GM18517 (cell line): ENCODE data around the gene NHEJ1.
"Not testable (repeated sequence)": the region's sequence is repeated elsewhere in the genome, so short reads cannot be mapped to it uniquely, and the experiment has no call there.

Source experiments
- ATAC-seq: cut with Tn5 transposase; IDR thresholded peaks from one replicate; pipeline ENCODE4 v1.9.1; 2021; ENCODE audit warnings: mild to moderate bottlenecking, moderate library complexity; ENCODE audit not compliant: unreplicated experiment

Gene NHEJ1, protein sequence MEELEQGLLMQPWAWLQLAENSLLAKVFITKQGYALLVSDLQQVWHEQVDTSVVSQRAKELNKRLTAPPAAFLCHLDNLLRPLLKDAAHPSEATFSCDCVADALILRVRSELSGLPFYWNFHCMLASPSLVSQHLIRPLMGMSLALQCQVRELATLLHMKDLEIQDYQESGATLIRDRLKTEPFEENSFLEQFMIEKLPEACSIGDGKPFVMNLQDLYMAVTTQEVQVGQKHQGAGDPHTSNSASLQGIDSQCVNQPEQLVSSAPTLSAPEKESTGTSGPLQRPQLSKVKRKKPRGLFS

GRCh38 chr2:219160186-219161017 lies at the start of gene NHEJ1:
TSS of gene NHEJ1 (minus strand) at chr2:219160815. CDS start at chr2:219158362, 2,453 bp downstream.
- peak; percentile 91 for ATAC-seq

- no peak for ATAC-seq
These were observed 48.9 kb upstream of the NHEJ1 start for GRCh38 chr2:219209236-219210195.

DNA sequence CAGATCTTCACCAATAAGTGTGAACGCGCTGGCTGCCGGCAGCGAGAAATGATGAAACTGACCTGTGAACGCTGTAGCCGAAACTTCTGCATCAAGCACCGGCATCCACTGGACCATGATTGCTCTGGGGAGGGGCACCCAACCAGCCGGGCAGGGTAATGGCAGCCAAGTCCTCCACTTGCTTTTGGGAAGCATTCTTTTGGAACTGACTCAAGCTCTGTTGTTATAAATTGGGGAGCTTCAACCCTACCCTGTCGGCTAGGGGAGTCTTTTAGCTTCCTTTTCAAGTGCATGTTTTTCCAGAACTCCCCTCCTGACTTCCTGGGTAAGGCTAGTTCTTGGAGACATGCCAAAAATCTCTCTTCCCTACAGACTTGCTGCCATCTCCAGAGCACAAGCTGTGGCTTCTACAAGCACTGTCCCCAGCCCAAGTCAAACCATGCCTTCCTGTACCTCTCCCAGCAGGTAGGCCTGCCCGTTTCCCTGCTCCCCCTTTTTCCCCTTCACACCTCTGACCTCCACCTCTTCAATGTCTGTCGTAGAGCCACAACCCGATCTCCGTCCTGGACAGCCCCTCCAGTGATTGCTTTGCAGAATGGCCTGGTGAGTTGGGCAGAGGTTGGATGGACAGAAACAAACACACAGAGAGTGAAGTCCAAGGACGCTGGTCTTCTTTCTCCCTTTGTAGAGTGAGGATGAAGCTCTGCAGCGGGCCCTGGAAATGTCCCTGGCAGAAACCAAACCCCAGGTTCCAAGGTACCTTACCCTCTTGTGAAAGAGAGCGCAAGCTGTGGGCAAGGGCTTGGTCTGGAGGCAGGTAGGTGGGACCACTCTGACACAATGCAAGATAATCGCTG lies 47.5 kb upstream of the NHEJ1 start:
- ATAC-seq: no peak

DNA sequence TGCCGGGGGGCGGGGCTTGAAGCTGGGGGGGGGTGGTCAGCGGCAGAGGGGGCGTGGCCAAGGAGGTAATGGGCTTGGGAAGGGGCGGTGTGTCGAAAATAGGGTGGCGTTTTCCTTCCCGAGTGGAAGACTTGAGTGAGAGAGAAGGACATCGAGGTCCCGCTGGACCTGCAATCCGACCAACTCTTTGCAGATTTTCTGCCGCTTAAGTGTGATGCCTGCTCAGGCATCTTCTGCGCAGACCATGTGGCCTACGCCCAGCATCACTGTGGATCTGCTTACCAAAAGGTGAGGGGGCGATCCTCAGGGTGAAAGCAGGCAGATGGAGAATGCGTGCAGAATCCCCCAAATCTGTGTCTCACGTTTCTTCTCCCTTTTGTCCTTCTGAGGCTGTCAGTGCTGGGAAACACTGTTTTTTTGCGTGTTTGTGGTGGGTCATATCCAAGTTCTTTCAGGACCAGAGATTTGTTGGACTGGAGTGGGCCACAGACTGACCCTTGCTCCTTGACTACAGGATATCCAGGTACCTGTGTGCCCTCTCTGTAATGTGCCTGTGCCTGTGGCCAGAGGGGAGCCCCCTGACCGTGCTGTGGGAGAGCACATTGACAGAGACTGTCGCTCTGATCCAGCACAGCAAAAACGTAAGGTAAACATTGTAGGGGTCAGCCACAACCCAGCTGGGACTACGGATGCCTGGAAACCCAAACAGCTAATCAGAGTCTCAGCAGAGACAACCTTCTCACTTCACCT lies 46.7 kb upstream of the NHEJ1 start:
- no peak for ATAC-seq

- peak; percentile 89 for ATAC-seq
These were observed 45.9 kb upstream of the NHEJ1 start, which contains the start of gene ZFAND2B for GRCh38 chr2:219206328-219207133. TSS of gene ZFAND2B (plus strand) at chr2:219206782. CDS start at chr2:219206988, 206 bp downstream.

GRCh38 chr2:219205981-219206327 lies 45.3 kb upstream of the NHEJ1 start:
- ATAC-seq: no peak

DNA sequence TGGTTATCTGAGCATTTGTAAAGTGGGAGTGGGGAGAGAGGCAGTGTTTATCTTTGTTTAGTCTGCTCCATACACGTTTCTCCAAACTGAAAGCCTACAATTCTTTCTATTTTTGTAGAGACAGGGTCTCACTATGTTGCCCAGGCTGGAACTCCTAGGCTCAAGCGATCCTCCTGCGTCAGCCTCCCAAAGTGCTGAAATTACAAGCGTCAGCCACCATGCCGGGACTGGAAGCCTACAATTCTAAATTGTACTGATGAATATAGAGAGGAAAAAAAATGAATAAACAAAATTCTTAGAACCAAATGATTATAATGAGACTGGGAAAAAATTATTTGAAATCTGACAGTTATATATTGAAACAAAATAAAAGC lies 44.5 kb upstream of the NHEJ1 start:
- ATAC-seq: no peak

GRCh38 chr2:219204425-219205164 lies 44.0 kb upstream of the NHEJ1 start:
- ATAC-seq: no peak

DNA sequence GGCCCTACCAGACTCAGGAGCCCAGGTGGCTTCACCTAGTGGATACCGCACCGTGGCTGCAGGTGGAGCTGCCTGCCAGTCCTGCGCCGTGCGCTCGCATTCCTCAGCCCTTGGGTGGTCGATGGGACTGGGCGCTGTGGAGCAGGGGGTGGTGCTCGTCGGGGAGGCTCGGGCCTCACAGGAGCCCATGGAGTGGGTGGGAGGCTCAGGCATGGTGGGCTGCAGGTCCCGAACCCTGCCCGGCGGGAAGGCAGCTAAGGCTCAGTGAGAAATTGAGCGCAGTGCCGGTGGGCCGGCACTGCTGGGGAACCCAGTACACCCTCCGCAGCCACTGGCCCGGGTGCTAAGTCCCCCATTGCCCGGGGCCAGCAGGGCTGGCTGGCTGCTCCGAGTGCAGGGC lies 40.7 kb upstream of the NHEJ1 start:
- ATAC-seq: not testable (repeated sequence)

GRCh38 chr2:219200502-219201326 lies 40.1 kb upstream of the NHEJ1 start:
- ATAC-seq: not testable (repeated sequence)

GRCh38 chr2:219199470-219200211 lies 39.0 kb upstream of the NHEJ1 start:
- ATAC-seq: no peak

DNA sequence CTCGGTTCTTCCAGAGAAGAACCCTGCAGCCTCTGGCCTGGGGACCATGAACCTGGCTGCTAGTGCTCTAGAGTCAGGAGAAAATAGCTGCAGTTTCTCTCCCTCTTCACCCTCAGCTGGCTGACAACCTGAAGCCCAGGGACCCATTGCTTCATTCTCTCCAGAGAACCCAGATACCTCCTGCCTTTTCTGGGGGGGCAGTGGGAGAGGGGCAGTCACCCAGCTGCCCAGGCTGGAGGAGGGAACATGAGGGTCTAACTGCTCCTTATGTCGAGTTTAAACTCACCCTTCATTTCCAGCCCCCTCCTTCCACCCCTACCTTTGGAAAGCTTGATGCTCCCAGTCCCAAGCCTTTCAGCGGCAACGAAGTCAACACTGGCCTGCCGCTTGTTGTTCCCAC lies 38.4 kb upstream of the NHEJ1 start:
- no peak for ATAC-seq

- no peak for ATAC-seq
These were observed 36.8 kb upstream of the NHEJ1 start for GRCh38 chr2:219197388-219197787.

- no peak for ATAC-seq
These were observed 26.3 kb upstream of the NHEJ1 start for GRCh38 chr2:219186754-219187456.

GRCh38 chr2:219184121-219184520 lies 23.5 kb upstream of the NHEJ1 start:
- ATAC-seq: no peak
